ENCODE results near the gene COL6A3.
"Not testable (repeated sequence)": the region's sequence is repeated elsewhere in the genome, so short reads cannot be mapped to it uniquely, and the experiment has no call there.

Gene COL6A3

GRCh38 chr2:237412646-237412987 lies 1.3 kb downstream of the COL6A3 start:
- no peak for DNase-seq (ENCODE audit: low read depth in 2 of 2)

- DNase-seq (ENCODE audit: low read depth in 2 of 2) = no peak
Observed at GRCh38 chr2:237411683-237412423, 2.1 kb downstream of the COL6A3 start.

GRCh38 chr2:237411092-237411601 lies 2.8 kb downstream of the COL6A3 start:
- DNase-seq (ENCODE audit: low read depth in 2 of 2) = no peak

- not testable (repeated sequence) for DNase-seq (ENCODE audit: low read depth in 2 of 2)
Observed at GRCh38 chr2:237409263-237409662, 4.7 kb downstream of the COL6A3 start.

GRCh38 chr2:237408335-237409000 lies 5.5 kb downstream of the COL6A3 start:
- no peak for DNase-seq (ENCODE audit: low read depth in 2 of 2)

- DNase-seq (ENCODE audit: low read depth in 2 of 2) = no peak
Observed at GRCh38 chr2:237407700-237408099, 6.3 kb downstream of the COL6A3 start.

- no peak for DNase-seq (ENCODE audit: low read depth in 2 of 2)
Observed at GRCh38 chr2:237406371-237406895, 7.5 kb downstream of the COL6A3 start.

GRCh38 chr2:237405605-237406004 lies 8.4 kb downstream of the COL6A3 start:
- no peak for DNase-seq (ENCODE audit: low read depth in 2 of 2)

- no peak for DNase-seq (ENCODE audit: low read depth in 2 of 2)
Observed at GRCh38 chr2:237405006-237405559, 8.9 kb downstream of the COL6A3 start.

GRCh38 chr2:237404413-237404812 lies 9.6 kb downstream of the COL6A3 start:
- no peak for DNase-seq (ENCODE audit: low read depth in 2 of 2)

- no peak for DNase-seq (ENCODE audit: low read depth in 2 of 2)
Observed at GRCh38 chr2:237403024-237403882, 10.7 kb downstream of the COL6A3 start.

GRCh38 chr2:237400199-237400598 lies 13.8 kb downstream of the COL6A3 start:
- no peak for DNase-seq (ENCODE audit: low read depth in 2 of 2)

GRCh38 chr2:237397072-237397471 lies 16.9 kb downstream of the COL6A3 start:
- no peak for DNase-seq (ENCODE audit: low read depth in 2 of 2)

- DNase-seq (ENCODE audit: low read depth in 2 of 2) = no peak
Observed at GRCh38 chr2:237393523-237393922, 20.4 kb downstream of the COL6A3 start.

- no peak for DNase-seq (ENCODE audit: low read depth in 2 of 2)
Observed at GRCh38 chr2:237392186-237392585, 21.8 kb downstream of the COL6A3 start.

- DNase-seq (ENCODE audit: low read depth in 2 of 2) = no peak
Observed at GRCh38 chr2:237391140-237391539, 22.8 kb downstream of the COL6A3 start.

GRCh38 chr2:237390235-237390634 lies 23.7 kb downstream of the COL6A3 start:
- DNase-seq (ENCODE audit: low read depth in 2 of 2) = no peak

- no peak for DNase-seq (ENCODE audit: low read depth in 2 of 2)
Observed at GRCh38 chr2:237389831-237390230, 24.1 kb downstream of the COL6A3 start.

GRCh38 chr2:237388036-237388435 lies 25.9 kb downstream of the COL6A3 start:
- no peak for DNase-seq (ENCODE audit: low read depth in 2 of 2)

GRCh38 chr2:237384672-237385020 lies 29.3 kb downstream of the COL6A3 start:
- no peak for DNase-seq (ENCODE audit: low read depth in 2 of 2)

GRCh38 chr2:237383991-237384671 lies 29.8 kb downstream of the COL6A3 start:
- no peak for DNase-seq (ENCODE audit: low read depth in 2 of 2)
